ENCODE results near the gene SLC6A8. TPM values are rescaled to one million over a fixed set of nuclear protein-coding genes. Genes with fewer than 3 reads are reported as not detected.

The SLC6A8 gene
- polyA plus RNA-seq, 2 of the 4 experiments (the other 2 are of a cell fraction): 2.0 to 6.1 TPM

GRCh38 chrX:153659268-153659667 lies 28.5 kb upstream of the SLC6A8 start:
- Histone ChIP-seq H3K4me3 (no peak overlapping the region), H3K27ac (no peak overlapping the region), H3K4me1 (no peaks in the 10 kb centered on the region), H3K9me3 (no peaks in the 10 kb centered on the region; the same call in 2 of the 3 replicates), H3K4me2 (no peak overlapping the region)
- ATAC-seq (no peak), FAIRE-seq (no peak), DNase-seq (ENCODE audit: low read depth in 1 of 2, low spot score in 1 of 2) (no peak)
- ChIA-PET CTCF (interaction anchor here (0.6 to 8.5 kb wide), 4 partner anchors 9 to 104 kb away, joined by 3 to 78 read pairs (median 26); partner anchors contain the start of gene DUSP9), POLR2A (interaction anchor here (0.6 kb wide), 1 partner anchor 12 kb away, joined by 6 read pairs; no protein-coding TSS in a partner anchor)
- WGBS (ENCODE audit: missing lambda C conversion rate): 22% methylated on average over 3 of the region's 3 CpGs
- TF ChIP-seq JUNB (IDR thresholded peaks at IDR 0.05) (no peak), HDAC2 (IDR thresholded peaks at IDR 0.05) (no peak), ZSCAN20 (CRISPR knock-in tag; IDR thresholded peaks at IDR 0.05) (no peak), HEYL (CRISPR knock-in tag; IDR thresholded peaks at IDR 0.05) (no peak), CHD2 (IDR thresholded peaks at IDR 0.05; ENCODE audit: low read length, partially characterized antibody) (no peak), SREBF2 (IDR thresholded peaks at IDR 0.05) (no peak), FOSL2 (IDR thresholded peaks at IDR 0.05) (no peak), FOSL2 (CRISPR knock-in tag; IDR thresholded peaks at IDR 0.05) (no peak), RFX5 (IDR thresholded peaks at IDR 0.05) (no peak), MAX (IDR thresholded peaks at IDR 0.05) (no peak), RNF2 (IDR thresholded peaks at IDR 0.05; ENCODE audit: borderline replicate concordance, low read depth) (no peak), NPAS2 (CRISPR knock-in tag; IDR thresholded peaks at IDR 0.05; ENCODE audit: borderline replicate concordance) (no peak), MAZ (IDR thresholded peaks at IDR 0.05; ENCODE audit: borderline replicate concordance, low read depth, low read length) (no peak), TFCP2L1 (CRISPR knock-in tag; IDR thresholded peaks at IDR 0.05) (no peak)
- TF ChIP-seq, protein P1, sequence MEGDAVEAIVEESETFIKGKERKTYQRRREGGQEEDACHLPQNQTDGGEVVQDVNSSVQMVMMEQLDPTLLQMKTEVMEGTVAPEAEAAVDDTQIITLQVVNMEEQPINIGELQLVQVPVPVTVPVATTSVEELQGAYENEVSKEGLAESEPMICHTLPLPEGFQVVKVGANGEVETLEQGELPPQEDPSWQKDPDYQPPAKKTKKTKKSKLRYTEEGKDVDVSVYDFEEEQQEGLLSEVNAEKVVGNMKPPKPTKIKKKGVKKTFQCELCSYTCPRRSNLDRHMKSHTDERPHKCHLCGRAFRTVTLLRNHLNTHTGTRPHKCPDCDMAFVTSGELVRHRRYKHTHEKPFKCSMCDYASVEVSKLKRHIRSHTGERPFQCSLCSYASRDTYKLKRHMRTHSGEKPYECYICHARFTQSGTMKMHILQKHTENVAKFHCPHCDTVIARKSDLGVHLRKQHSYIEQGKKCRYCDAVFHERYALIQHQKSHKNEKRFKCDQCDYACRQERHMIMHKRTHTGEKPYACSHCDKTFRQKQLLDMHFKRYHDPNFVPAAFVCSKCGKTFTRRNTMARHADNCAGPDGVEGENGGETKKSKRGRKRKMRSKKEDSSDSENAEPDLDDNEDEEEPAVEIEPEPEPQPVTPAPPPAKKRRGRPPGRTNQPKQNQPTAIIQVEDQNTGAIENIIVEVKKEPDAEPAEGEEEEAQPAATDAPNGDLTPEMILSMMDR (IDR thresholded peaks at IDR 0.05): no peak

DNA sequence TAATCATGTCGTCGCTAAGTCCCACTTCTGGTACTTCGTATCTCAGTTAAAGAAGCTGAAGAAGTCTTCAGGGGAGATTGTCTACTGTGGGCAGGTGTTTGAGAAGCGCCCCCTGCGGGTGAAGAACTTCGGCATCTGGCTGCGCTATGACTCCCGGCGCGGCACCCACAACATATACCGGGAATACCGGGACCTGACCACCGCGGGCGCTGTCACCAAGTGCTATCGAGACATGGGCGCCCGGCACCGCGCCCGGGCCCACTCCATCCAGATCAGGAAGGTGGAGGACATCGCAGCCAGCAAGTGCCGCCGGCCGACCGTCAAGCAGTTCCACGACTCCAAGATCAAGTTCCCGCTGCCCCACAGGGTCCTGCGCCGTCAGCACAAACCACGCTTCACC lies 25.5 kb upstream of the SLC6A8 start:
- Histone ChIP-seq H3K4me1 (no peaks in the 10 kb centered on the region), H3K4me2 (peak overlapping the region; percentile 64), H3K27ac (peak overlapping the region in 1 of 2 experiments; percentile 57; a peak in 3 of 6 replicates), H3K4me3 (peak overlapping the region; percentile 22; the same call in 2 of the 3 replicates), H3K9me3 (no peaks in the 10 kb centered on the region; the same call in 2 of the 3 replicates)
- WGBS (ENCODE audit: missing lambda C conversion rate): 20% methylated on average over 2 of the region's 31 CpGs
- TF ChIP-seq GATA3 (IDR thresholded peaks at IDR 0.05; ENCODE audit: borderline replicate concordance): no peak
- TF ChIP-seq SMC3 (IDR thresholded peaks at IDR 0.05): peak; percentile 72
- no peak for TF ChIP-seq HOXB5 (CRISPR knock-in tag; IDR thresholded peaks at IDR 0.05)
- TF ChIP-seq TFCP2L1 (CRISPR knock-in tag; IDR thresholded peaks at IDR 0.05): no peak
- no peak for TF ChIP-seq RNF2 (IDR thresholded peaks at IDR 0.05; ENCODE audit: borderline replicate concordance, low read depth)
- no peak for TF ChIP-seq RCOR1 (IDR thresholded peaks at IDR 0.05; ENCODE audit: low read depth, low read length)
- peak; percentile 26 to 41; a peak in 4 of 5 replicates for TF ChIP-seq RAD21 (conservative IDR thresholded peaks at IDR 0.05 in 1 of 2, IDR thresholded peaks at IDR 0.05 in 1 of 2)
- TF ChIP-seq, protein P2, sequence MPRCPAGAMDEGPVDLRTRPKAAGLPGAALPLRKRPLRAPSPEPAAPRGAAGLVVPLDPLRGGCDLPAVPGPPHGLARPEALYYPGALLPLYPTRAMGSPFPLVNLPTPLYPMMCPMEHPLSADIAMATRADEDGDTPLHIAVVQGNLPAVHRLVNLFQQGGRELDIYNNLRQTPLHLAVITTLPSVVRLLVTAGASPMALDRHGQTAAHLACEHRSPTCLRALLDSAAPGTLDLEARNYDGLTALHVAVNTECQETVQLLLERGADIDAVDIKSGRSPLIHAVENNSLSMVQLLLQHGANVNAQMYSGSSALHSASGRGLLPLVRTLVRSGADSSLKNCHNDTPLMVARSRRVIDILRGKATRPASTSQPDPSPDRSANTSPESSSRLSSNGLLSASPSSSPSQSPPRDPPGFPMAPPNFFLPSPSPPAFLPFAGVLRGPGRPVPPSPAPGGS (IDR thresholded peaks at IDR 0.05): no peak
- no peak for TF ChIP-seq BHLHE40 (IDR thresholded peaks at IDR 0.05; ENCODE audit: low read depth, low read length)
- TF ChIP-seq, protein P1 (IDR thresholded peaks at IDR 0.05): peak; percentile 61
- no peak for TF ChIP-seq FOSL2 (IDR thresholded peaks at IDR 0.05)
- no peak for TF ChIP-seq FOSL2 (CRISPR knock-in tag; IDR thresholded peaks at IDR 0.05)
- TF ChIP-seq JUN (IDR thresholded peaks at IDR 0.05): no peak
- TF ChIP-seq EHF (CRISPR knock-in tag; IDR thresholded peaks at IDR 0.05): no peak
- peak; percentile 29; the same call in 1 of the 2 replicates for TF ChIP-seq MAX (IDR thresholded peaks at IDR 0.05)
- ATAC-seq (peak; percentile 90 to 96), DNase-seq (ENCODE audit: low read depth in 1 of 2, low spot score in 1 of 2) (peak in 1 of 2 experiments; percentile 77), FAIRE-seq (no peak)
- CTCF ChIA-PET: interaction anchor here (0.6 to 3.8 kb wide), 25 partner anchors 8 to 124 kb away, joined by 3 to 28 read pairs (median 5); partner anchors contain the start of genes DUSP9, PNCK and SLC6A8
- POLR2A ChIA-PET: no interaction called here

Measured in A549 (cell line).